IPS-NIHi7 (cell line): ENCODE results near the gene CYP4Z1.
"Not testable (repeated sequence)": the region's sequence is repeated elsewhere in the genome, so short reads cannot be mapped to it uniquely, and the experiment has no call there.

ENCODE experiments used
- DNase-seq: peaks from one replicate; pipeline ENCODE4 v3.0.0; 2012; ENCODE audit warnings: mixed read lengths; ENCODE audit errors: extremely low spot score

The CYP4Z1 gene

GRCh38 chr1:47128854-47129253 is 61.8 kb downstream of the CYP4Z1 start:
- DNase-seq = not testable (repeated sequence)

- DNase-seq = not testable (repeated sequence)
Measured at GRCh38 chr1:47129489-47130230, 62.6 kb downstream of the CYP4Z1 start.

DNA sequence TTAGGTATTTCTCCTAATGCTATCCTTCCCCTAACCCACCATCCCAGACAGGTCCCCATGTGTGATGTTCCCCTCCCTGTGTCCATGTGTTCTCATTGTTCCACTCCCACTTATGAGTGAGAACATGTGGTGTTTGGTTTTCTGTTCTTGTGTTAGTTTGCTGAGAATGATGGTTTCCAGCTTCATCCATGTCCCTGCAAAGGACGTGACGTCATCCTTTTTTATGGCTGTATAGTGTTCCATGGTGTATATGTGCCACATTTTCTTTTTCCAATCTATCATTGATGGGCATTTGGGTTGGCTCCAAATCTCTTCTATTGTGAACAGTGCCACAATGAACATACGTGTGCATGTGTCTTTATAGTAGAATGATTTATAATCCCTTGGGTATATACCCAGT is 65.6 kb downstream of the CYP4Z1 start:
- not testable (repeated sequence) for DNase-seq

DNA sequence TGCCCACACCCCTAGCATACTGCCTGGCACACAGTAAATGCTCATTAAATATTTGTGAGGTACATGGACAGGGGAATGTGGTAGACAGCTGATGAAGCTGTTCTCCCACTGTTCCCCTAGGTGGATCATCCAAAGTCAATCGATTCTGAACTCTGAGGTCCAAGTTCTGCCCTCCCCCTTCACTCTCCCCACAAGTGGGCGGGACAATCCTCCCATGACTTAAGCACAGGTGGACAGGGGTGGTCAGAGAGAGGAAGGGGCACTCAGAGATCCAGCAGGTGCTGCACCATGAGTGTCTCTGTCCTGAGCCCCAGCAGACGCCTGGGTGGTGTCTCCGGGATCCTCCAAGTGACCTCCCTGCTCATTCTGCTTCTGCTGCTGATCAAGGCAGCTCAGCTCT is 70.2 kb downstream of the CYP4Z1 start, which contains the start of gene CYP4A22:
Gene CYP4A22 (plus strand): TSS at position 244 of the 400 bp plus-strand sequence. CDS start 45 bp downstream, at position 289.
- DNase-seq = no peak

DNA sequence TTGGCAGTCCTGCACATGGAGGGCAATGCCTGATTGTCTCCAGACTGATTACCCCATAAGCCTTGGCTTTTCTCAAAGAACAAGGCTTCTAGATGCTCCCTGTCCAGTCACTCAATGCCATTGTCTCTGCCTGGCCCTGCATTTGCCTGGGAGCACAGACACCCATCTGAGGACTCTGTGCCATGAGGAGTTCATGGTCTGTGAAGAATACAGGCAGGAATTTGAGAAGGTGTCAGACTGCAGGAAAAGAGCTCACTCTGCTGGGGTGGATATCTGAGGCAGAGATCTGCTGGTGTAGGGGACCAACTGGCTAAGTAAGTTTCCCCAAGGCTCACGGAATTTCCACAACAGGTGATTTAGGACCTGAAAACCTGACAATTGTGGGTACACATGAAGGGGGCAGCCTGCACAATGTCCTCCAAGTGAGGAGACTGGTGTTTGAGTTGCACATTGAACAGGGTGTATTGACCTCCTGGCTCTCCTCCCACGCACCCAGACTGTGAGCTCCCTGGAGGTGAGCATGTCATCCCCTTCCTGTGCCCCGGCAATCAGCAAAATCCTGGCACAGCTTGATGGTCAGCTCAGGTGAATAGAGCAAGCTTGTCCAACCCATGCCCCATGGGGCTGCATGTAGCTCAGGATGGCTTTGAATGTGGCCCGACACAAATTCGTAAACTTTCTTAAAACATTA is 71.0 kb downstream of the CYP4Z1 start:
- no peak for DNase-seq

DNA sequence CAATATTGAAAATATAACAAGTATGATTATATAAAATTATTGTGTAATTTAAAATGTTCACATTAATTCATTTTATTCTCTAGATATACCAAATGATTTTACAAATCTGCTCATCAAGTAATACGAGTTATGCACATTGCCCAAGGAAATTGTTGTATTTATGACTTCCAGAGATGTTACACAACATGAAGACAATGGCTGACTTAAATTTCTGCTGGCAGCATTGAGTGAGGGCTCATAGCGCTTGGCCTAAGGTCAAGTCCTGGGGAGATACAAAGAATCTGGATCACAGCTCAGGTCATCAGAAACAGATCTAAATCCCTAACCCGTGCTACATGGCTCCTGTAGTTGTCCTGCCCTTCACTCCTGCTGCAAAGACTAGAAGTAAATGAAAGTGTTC is 73.3 kb downstream of the CYP4Z1 start:
- not testable (repeated sequence) for DNase-seq

DNA sequence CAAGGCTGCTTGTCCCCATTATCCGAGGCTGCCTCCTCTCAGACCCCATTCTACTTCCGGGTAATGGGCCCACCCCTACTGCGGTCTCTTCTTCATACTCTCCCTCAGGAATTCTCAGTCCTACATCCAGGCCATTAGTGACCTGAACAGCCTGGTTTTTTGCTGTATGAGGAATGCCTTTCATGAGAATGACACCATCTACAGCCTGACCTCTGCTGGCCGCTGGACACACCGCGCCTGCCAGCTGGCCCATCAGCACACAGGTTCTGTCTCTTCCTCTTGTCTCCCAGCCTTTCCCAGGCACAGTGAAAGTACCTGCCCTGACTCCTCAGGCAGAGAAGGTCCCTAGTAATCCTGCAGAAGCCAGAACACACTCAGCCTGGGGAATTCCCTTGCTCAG is 76.6 kb downstream of the CYP4Z1 start:
- DNase-seq = peak; percentile 35

- not testable (repeated sequence) for DNase-seq
Measured at GRCh38 chr1:47146495-47146894, 79.5 kb downstream of the CYP4Z1 start.

DNA sequence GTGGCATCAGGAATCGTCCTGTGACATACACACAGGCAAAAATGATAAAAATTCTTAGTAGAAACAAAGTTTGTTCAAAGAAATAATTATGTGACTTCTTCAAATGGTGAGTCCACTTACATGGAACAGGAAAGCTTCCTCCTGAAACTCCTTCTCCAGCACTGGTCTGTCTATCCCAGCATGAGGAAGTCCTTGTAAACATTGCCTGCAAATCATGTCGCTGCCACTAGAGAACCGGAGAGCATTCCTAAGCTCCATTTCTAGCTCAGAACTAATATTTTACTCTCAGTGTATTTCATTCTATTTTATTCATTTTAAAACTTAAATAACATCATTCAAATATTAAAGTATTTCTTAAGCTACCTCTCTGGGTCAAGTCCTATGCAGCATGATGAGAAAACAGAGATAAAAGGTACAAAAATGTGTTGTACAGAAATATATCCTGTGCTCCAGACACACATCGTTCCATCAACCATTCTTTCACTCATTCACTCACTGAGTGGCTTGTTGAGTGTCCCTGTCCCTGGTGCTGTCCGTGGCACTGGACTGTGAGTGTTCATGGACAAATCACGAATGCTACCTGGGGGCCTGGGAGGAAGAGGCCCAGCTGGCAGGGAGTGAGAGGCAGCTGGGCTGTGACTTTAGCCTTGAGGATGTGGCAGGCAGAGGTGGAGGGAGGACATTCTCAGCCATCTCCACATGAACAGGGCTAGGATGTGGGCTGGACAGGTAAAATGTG is 80.2 kb downstream of the CYP4Z1 start:
- no peak for DNase-seq

- not testable (repeated sequence) for DNase-seq
Measured at GRCh38 chr1:47149162-47149561, 82.1 kb downstream of the CYP4Z1 start.

DNA sequence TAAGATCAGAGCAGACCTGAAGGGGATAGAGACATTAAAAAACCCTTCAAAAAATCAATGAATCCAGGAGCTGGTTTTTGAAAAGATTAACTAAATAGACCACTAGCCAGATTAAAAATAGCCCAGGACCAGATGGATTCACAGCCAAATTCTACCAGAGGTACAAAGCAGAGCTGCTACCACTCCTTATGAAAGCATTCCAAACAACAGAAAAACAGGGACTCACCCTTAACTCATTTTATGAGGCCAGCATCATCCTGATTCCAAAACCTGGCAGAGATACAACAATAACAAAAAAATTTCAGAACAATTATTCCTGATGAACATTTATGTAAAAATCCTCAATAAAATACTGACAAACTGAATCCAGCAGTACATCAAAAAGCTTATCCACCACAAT is 89.4 kb downstream of the CYP4Z1 start:
- DNase-seq = not testable (repeated sequence)

- DNase-seq = not testable (repeated sequence)
Measured at GRCh38 chr1:47157957-47158356, 90.9 kb downstream of the CYP4Z1 start.

DNA sequence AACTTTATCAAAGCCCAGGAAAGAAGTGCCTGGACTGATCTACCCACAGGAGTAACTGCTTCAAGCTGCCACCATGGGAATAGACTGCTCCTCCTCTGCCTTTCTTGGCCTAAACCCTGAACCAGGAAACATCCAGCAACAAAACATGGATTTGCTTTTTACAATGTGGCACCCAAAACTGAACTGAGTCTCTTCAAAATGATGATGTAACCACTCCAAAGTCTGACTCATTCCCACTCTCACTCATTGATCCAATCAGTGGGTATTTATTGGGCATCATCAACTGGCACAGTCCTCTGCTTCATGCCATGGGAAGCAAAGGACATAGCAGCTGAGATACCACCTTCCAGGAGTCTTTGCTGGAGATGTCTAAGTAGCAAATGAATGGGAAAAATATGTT is 93.7 kb downstream of the CYP4Z1 start:
- no peak for DNase-seq

GRCh38 chr1:47161298-47162040 is 94.4 kb downstream of the CYP4Z1 start:
- no peak for DNase-seq

GRCh38 chr1:47164552-47164951 is 97.5 kb downstream of the CYP4Z1 start:
- no peak for DNase-seq
